Measurements from ENCODE around the gene LRTM1. TPM values are rescaled to one million over a fixed set of nuclear protein-coding genes. Genes with fewer than 3 reads are reported as not detected.

The LRTM1 gene
- total RNA-seq, 1 experiment from 2014 or later = not detected

DNA sequence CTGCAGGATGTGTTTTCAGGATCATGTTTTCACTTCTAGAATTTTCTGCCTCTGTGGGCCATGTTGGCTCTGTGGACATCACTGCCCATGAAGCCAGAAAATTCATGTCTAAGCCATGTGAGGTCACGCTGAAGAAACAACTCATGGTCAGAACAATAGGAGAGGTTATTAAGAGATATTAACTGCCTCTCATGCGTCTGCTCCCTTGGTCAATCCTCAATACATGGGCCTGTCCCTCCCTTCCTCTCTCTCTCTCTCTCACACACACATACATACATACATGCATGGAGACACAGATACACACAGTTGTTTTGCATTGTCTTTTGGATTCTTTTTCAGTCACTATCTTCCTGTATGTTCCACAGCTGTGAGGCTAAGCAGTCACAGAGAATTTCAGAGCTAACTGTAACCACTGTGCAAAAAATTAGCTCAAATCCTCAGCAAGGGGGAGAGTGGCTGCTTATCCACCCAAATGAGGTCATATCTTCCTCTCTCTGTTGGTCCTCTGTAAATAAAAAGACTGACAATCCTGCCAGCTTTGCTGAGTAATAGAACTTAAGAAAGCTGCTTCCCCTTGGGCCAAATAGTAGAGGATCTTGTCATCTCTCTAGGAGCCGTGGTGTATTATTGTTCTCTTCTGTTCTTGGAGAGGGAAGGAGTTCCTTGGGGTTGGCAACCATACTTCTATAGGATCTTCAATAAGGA lies 45.6 kb downstream of the LRTM1 start:
- Histone ChIP-seq H2AFZ (ENCODE audit: low read depth, low read length, poor library complexity, severe bottlenecking) (no peak overlapping the region), H3K27me3 (ENCODE audit: insufficient read depth, low read length) (no peaks in the 10 kb centered on the region), H3K79me2 (ENCODE audit: insufficient read depth, low read length) (no peaks in the 10 kb centered on the region), H4K20me1 (ENCODE audit: insufficient read depth) (no peaks in the 10 kb centered on the region), H3K9me3 (ENCODE audit: control insufficient read depth in 1 of 2, insufficient read depth in 1 of 2, low read depth in 1 of 2, low read length in 2 of 2) (peaks cover 0 to 3% of the 10 kb centered on the region in 2 experiments; a peak in 2 of 4 replicates), H3K9ac (ENCODE audit: low read length) (no peak overlapping the region), H3K4me1 (ENCODE audit: control insufficient read depth in 1 of 2, insufficient read depth in 2 of 2, low read length in 2 of 2) (no peaks in the 10 kb centered on the region), H3K4me2 (ENCODE audit: low read length) (no peak overlapping the region), H3K4me3 (replicated peaks in 1 of 2; ENCODE audit: low read depth in 1 of 2, low read length in 2 of 2) (no peak overlapping the region), H3K9me2 (ENCODE audit: insufficient read depth) (no peaks in the 10 kb centered on the region), H3K27ac (ENCODE audit: low read depth, low read length) (no peak overlapping the region), H3K36me3 (ENCODE audit: control insufficient read depth in 1 of 2, insufficient read depth in 2 of 2, low read length in 2 of 2) (no peaks in the 10 kb centered on the region)
- no peak for DNase-seq (ENCODE audit: low read depth, low spot score)
- POLR2A ChIA-PET = no interaction called here
- BruUV-seq (replicated peaks) = no TSS peak
- TF ChIP-seq CBX3 (IDR thresholded peaks at IDR 0.05; ENCODE audit: low read depth) (no peak), POLR2A (IDR thresholded peaks at IDR 0.05; ENCODE audit: borderline replicate concordance, extremely low read depth, insufficient read depth, insufficient read length) (no peak), SP1 (IDR thresholded peaks at IDR 0.05; ENCODE audit: low read depth) (no peak), CEBPB (IDR thresholded peaks at IDR 0.05; ENCODE audit: low read depth) (no peak), SRF (IDR thresholded peaks at IDR 0.05; ENCODE audit: low read depth) (no peak), REST (IDR thresholded peaks at IDR 0.05; ENCODE audit: low read depth) (no peak), TCF7L2 (IDR thresholded peaks at IDR 0.05; ENCODE audit: borderline replicate concordance, extremely low read depth, insufficient read depth, insufficient read length) (no peak)
- intact Hi-C loops (cut with micrococcal nuclease) = no loop called here
- ATAC-seq = no peak
- CTCF ChIA-PET = no interaction called here
- RAD21 ChIA-PET (ENCODE audit: low non-redundant PET in 1 of 2, low total read pairs in 2 of 2, uncharacterized antibody in 2 of 2, unreplicated experiment in 2 of 2) = no interaction called here

Data from HCT116 (cell line).